Measurements from ENCODE around the gene HORMAD1. TPM values are rescaled to one million over a fixed set of nuclear protein-coding genes. Genes with fewer than 3 reads are reported as not detected.
"Not testable (repeated sequence)": the region's sequence is repeated elsewhere in the genome, so short reads cannot be mapped to it uniquely, and the experiment has no call there.

Gene HORMAD1
- polyA plus RNA-seq, 1 of the 3 experiments (the other 2 are of a cell fraction), result not detected

- TF ChIP-seq ZBTB33 (IDR thresholded peaks at IDR 0.05; ENCODE audit: borderline replicate concordance, low read depth) (no peak), USF1 (IDR thresholded peaks at IDR 0.05; ENCODE audit: borderline replicate concordance, low read depth) (no peak)
These were observed 59.5 kb downstream of the HORMAD1 start (continued) for GRCh38 chr1:150661156-150661555.

GRCh38 chr1:150660584-150660983, 60.1 kb downstream of the HORMAD1 start:
- Histone ChIP-seq H3K4me1 (ENCODE audit: control insufficient read depth in 1 of 2, insufficient read depth in 2 of 2, low read depth in 1 of 2, low read length in 1 of 2) (peaks cover 0 to 2% of the 10 kb centered on the region in 2 experiments; a peak in 1 of 4 replicates), H3K4me2 (no peak overlapping the region), H3F3A (replicated peaks; ENCODE audit: insufficient read depth) (no peaks in the 10 kb centered on the region), H3K9me3 (no peaks in the 10 kb centered on the region), H3K4me3 (ENCODE audit: low read depth in 2 of 2, low read length in 1 of 2) (no peak overlapping the region), H3K9me2 (no peaks in the 10 kb centered on the region), H3K27me3 (ENCODE audit: insufficient read depth) (no peaks in the 10 kb centered on the region), H3K36me3 (replicated peaks in 1 of 2; ENCODE audit: control insufficient read depth in 1 of 2, insufficient read depth in 2 of 2, low read length in 1 of 2) (peaks cover 12 to 22% of the 10 kb centered on the region in 2 experiments), H4K20me1 (ENCODE audit: insufficient read depth) (no peaks in the 10 kb centered on the region), H3K27ac (ENCODE audit: low read depth in 2 of 2, low read length in 1 of 2) (no peak overlapping the region), H3K79me2 (ENCODE audit: insufficient read depth) (no peaks in the 10 kb centered on the region), H2AFZ (ENCODE audit: low read depth) (no peak overlapping the region), H3K9ac (no peak overlapping the region)
- DNase-seq, result no peak
- WGBS (ENCODE audit: low lambda C conversion rate), result 70% methylated on average over 4 of the region's 4 CpGs
- TF ChIP-seq RCOR1 (IDR thresholded peaks at IDR 0.05; ENCODE audit: low read length) (no peak), FOSL2 (IDR thresholded peaks at IDR 0.05; ENCODE audit: borderline replicate concordance, low read depth) (no peak), PBX3 (IDR thresholded peaks at IDR 0.05) (no peak), MXI1 (IDR thresholded peaks at IDR 0.05; ENCODE audit: low read depth, low read length) (no peak), GABPA (IDR thresholded peaks at IDR 0.05; ENCODE audit: low read depth) (no peak), YY1 (IDR thresholded peaks at IDR 0.05; ENCODE audit: low read depth) (no peak), IRF3 (IDR thresholded peaks at IDR 0.05; ENCODE audit: low read depth, low read length) (no peak), RFX5 (IDR thresholded peaks at IDR 0.05; ENCODE audit: low read length) (no peak), FOXJ3 (CRISPR knock-in tag; IDR thresholded peaks at IDR 0.05) (no peak)
- ChIA-PET CTCF (interaction anchor here (1.2 kb wide), 1 partner anchor 64 kb away, joined by 3 read pairs; no protein-coding TSS in a partner anchor), POLR2A (no interaction called here)

- H3K27me3 ChIP-seq (ENCODE audit: insufficient read depth); DNase-seq; H3K9me3 ChIP-seq; CTCF ChIA-PET; H3K79me2 ChIP-seq (ENCODE audit: insufficient read depth); H3F3A ChIP-seq (replicated peaks; ENCODE audit: insufficient read depth); H3K9me2 ChIP-seq; H3K4me3 ChIP-seq (ENCODE audit: low read depth in 2 of 2, low read length in 1 of 2); H2AFZ ChIP-seq (ENCODE audit: low read depth); H3K4me2 ChIP-seq; H3K4me1 ChIP-seq (ENCODE audit: control insufficient read depth in 1 of 2, insufficient read depth in 2 of 2, low read depth in 1 of 2, low read length in 1 of 2); H4K20me1 ChIP-seq (ENCODE audit: insufficient read depth); POLR2A ChIA-PET; H3K9ac ChIP-seq; H3K27ac ChIP-seq (ENCODE audit: low read depth in 2 of 2, low read length in 1 of 2): not testable (repeated sequence)
- peaks cover 12 to 18% of the 10 kb centered on the region in 2 experiments for H3K36me3 ChIP-seq (replicated peaks in 1 of 2; ENCODE audit: control insufficient read depth in 1 of 2, insufficient read depth in 2 of 2, low read length in 1 of 2)
- 84% methylated on average over 3 of the region's 4 CpGs for WGBS (ENCODE audit: low lambda C conversion rate)
These were observed 63.6 kb downstream of the HORMAD1 start for GRCh38 chr1:150657064-150657463.

- H3K9ac ChIP-seq; H3K4me3 ChIP-seq (ENCODE audit: low read depth in 2 of 2, low read length in 1 of 2); H3K36me3 ChIP-seq (replicated peaks in 1 of 2; ENCODE audit: control insufficient read depth in 1 of 2, insufficient read depth in 2 of 2, low read length in 1 of 2); H3K27ac ChIP-seq (ENCODE audit: low read depth in 2 of 2, low read length in 1 of 2); DNase-seq; H4K20me1 ChIP-seq (ENCODE audit: insufficient read depth); H3K79me2 ChIP-seq (ENCODE audit: insufficient read depth); H2AFZ ChIP-seq (ENCODE audit: low read depth); H3K4me1 ChIP-seq (ENCODE audit: control insufficient read depth in 1 of 2, insufficient read depth in 2 of 2, low read depth in 1 of 2, low read length in 1 of 2); H3F3A ChIP-seq (replicated peaks; ENCODE audit: insufficient read depth); H3K4me2 ChIP-seq; CTCF ChIA-PET; H3K9me2 ChIP-seq; POLR2A ChIA-PET; H3K9me3 ChIP-seq; H3K27me3 ChIP-seq (ENCODE audit: insufficient read depth): not testable (repeated sequence)
- WGBS (ENCODE audit: low lambda C conversion rate), result 100% methylated on average over 10 of the region's 10 CpGs
These were observed 66.1 kb downstream of the HORMAD1 start for GRCh38 chr1:150654635-150655034.

All from SK-N-SH (cell line).